ENCODE results near the gene MEIG1. TPM values are rescaled to one million over a fixed set of nuclear protein-coding genes. Genes with fewer than 3 reads are reported as not detected.

MEIG1 gene
- total RNA-seq, 4 donors from 2014 or later, result not detected

DNA sequence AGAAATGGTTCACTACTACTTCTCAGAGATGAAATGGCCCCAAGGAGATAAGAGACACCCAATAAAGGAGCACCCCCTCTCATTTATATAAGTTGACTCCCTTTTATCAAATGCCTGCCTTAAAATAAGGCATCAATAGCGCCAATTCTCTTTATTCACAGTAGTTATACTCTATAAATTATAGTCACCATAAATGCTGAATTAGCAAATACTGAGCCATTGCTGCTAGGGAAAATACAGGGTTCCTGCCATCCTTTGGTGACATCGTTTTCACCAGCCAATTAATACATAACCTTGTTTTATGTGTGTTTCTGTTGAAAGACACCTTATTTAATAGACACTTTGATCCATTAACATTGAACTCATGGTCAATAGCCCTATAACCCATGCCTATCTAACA, 33.9 kb upstream of the MEIG1 start:
- TF ChIP-seq, protein P1, sequence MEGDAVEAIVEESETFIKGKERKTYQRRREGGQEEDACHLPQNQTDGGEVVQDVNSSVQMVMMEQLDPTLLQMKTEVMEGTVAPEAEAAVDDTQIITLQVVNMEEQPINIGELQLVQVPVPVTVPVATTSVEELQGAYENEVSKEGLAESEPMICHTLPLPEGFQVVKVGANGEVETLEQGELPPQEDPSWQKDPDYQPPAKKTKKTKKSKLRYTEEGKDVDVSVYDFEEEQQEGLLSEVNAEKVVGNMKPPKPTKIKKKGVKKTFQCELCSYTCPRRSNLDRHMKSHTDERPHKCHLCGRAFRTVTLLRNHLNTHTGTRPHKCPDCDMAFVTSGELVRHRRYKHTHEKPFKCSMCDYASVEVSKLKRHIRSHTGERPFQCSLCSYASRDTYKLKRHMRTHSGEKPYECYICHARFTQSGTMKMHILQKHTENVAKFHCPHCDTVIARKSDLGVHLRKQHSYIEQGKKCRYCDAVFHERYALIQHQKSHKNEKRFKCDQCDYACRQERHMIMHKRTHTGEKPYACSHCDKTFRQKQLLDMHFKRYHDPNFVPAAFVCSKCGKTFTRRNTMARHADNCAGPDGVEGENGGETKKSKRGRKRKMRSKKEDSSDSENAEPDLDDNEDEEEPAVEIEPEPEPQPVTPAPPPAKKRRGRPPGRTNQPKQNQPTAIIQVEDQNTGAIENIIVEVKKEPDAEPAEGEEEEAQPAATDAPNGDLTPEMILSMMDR (IDR thresholded peaks at IDR 0.05; ENCODE audit: low read depth), result no peak

DNA sequence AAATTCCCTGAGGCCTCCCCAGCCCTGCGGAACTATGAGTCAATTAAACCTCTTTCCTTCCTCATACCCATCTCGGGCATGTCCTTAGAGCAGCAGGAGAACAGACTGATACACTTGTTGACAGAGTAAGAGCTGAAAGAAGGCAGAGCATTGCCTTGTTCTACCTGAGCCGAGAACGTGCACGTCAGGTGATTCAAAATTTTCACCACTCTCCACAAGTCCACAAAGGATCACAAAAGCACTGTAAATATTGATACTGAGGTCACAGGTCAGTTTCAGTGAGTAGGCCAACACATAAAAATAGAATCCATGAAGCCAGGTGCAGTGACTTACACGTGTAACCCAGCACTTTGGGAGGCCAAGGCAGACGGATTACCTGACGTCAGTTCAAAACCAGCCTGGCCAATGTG, 33.1 kb upstream of the MEIG1 start:
- TF ChIP-seq, protein P1 (IDR thresholded peaks at IDR 0.05; ENCODE audit: low read depth), result no peak

DNA sequence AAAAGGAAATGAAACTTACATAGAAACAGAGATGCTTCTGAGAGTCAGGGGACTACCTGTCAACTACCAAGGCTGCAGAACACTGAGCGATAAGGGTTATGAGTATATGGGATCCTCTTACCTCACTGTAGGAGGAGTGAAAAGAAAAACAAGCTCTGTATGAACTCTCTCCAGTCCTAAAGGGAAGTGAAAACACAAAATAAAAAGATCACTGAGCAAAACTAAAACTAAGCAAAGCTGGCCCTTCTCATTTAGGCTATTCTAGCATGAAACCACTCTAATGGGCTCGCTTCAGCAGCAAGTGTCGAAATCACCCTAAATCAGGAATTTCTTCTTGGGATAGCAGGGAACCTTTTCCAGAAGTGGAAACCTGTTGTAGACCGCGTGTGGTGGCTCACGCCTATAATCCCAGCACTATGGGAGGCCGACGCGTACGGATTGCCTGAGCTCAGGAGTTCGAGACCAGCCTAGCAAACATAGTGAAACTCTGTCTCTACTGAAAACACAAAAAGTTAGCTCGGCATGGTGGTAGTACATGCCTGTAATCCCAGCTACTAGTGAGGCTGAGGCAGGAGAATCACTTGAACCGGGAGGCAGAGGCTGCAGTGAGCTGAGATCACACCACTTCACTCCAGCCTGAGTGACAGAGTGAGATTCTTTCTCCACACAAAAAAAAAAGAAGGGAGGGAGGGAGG, 32.3 kb upstream of the MEIG1 start:
- TF ChIP-seq, protein P1 (IDR thresholded peaks at IDR 0.05; ENCODE audit: low read depth), result no peak

DNA sequence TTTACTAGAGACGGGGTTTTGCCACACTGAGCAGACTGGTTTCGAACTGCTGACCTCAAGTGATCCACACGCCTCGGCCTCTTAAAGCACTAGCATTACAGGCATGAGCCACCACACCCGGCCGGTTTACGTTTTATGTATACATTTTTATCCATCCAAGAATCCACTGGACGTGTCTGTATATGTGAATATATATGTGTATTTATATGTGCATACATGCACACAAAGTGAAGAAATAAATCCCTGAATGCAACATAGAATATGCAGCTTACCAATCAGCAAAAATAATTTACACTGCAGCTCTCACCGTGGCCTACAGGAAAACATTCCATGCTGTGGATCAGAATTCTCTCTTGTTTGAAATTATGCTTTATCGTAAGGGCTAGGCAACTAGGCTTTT, 28.6 kb upstream of the MEIG1 start:
- TF ChIP-seq, protein P1 (IDR thresholded peaks at IDR 0.05; ENCODE audit: low read depth), result no peak

DNA sequence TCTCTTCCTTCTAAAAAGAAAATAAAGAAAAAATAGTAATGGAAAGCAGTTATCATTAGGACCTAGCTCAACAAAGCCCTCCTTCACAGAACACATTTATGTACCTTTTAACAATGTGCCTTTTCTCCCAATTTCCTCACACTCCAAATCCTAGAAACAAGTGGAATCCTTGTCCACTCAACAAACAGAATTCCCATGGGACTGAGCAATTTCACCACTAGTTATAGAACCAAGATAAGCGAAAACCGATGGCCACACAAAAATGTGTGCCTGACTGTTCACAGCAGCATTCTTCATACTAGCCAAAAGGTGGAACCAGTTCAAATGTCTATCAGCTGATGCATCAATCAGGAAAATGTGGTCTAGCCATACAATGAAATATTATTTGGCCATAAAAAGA, 22.6 kb upstream of the MEIG1 start:
- TF ChIP-seq, protein P1 (IDR thresholded peaks at IDR 0.05; ENCODE audit: low read depth), result no peak

DNA sequence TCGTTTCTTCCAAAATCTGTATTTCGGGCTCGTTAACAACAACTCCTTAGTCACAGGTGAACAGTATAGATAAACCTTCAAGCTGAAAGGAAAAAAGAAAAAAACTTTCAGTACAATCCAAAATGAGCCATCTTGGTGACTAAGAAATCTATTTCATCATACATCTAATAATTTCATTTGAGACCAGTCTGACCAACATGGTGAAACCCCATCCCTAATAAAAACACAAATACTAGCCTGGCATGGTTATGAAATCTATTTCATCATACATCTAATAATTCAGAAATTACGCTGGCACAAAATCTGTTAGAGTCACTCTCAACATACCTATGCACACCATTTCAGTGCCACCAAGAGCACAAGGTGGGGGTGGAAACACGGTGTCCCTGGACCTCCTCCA, 14.1 kb upstream of the MEIG1 start:
- TF ChIP-seq, protein P1 (IDR thresholded peaks at IDR 0.05; ENCODE audit: low read depth), result no peak

DNA sequence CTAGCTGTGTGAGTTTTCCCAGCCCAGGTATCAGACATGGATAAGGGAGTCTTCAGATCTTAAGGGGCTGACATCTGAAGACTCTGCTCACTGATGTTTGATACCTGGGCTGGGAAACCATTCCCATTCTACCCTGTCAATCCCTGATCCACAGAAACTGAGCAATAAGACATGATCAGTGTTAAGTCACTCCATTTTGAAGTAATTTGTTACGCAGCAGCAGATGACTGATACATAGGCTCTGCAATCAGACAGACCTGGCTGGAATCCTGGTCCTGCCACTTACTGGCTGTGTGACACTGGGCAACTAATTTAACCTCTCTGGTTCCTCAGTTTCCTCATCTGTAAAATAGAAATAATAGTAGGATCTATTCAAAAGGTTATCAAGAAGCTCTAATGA, 11.9 kb upstream of the MEIG1 start:
- TF ChIP-seq, protein P1 (IDR thresholded peaks at IDR 0.05; ENCODE audit: low read depth), result no peak

Data from subcutaneous adipose tissue (tissue), 4 donors.